OCI-LY3 (cell line): Measurements from ENCODE around the gene ADAMTS2.

Experiments used
- CTCF ChIP-seq: fragments of 200-600, 300-600 bp; sonication (generic); IDR thresholded peaks from 2 replicates; pipeline ENCODE4 v1.5.1; 2014; ENCODE audit warnings: antibody characterized with exemption, low read length, low read depth
- EZH2phosphoT487 ChIP-seq: fragments of 200-600 bp; shearing (Covaris generic); IDR thresholded peaks from 2 replicates; pipeline ENCODE4 v1.6.1; 2018; ENCODE audit warnings: antibody characterized with exemption, mixed run types, low read depth

GRCh38 chr5:179207920-179208705, 137.1 kb downstream of the ADAMTS2 start:
- no peak for TF ChIP-seq CTCF
- no peak for TF ChIP-seq EZH2phosphoT487
